Liver (tissue), 9 donors: Measurements from ENCODE around the gene RPP25L. TPM values are rescaled to one million over a fixed set of nuclear protein-coding genes. Genes with fewer than 3 reads are reported as not detected.

Experiments used
- DNase-seq: peaks from one replicate; pipeline ENCODE4 v3.0.0-alpha.2; 2017; ENCODE audit warnings: low spot score
- H3K27ac ChIP-seq, 2 donors: one replicate each; pipeline ENCODE4 v1.7.0; 2013; ENCODE audit warnings: inconsistent platforms in 2 of 2, low read length in 2 of 2, control low read depth in 1 of 2, low read depth in 1 of 2, mild to moderate bottlenecking in 1 of 2
- H3K27me3 ChIP-seq, 4 donors: one replicate each; pipeline versions ENCODE4 v1.6.1 to v1.7.0; 2013; ENCODE audit warnings: low read length in 3 of 4, inconsistent platforms in 1 of 4, mild to moderate bottlenecking in 1 of 4, moderate library complexity in 1 of 4; ENCODE audit not compliant: control insufficient read depth in 4 of 4, insufficient read depth in 4 of 4
- H3K36me3 ChIP-seq, 4 donors: one replicate each; pipeline versions ENCODE4 v1.6.1 to v1.7.0; 2013; ENCODE audit warnings: low read length in 3 of 4, mild to moderate bottlenecking in 3 of 4, low read depth in 1 of 4, moderate library complexity in 1 of 4; ENCODE audit not compliant: control insufficient read depth in 4 of 4, insufficient read depth in 3 of 4
- H3K4me1 ChIP-seq, 4 donors: one replicate each; pipeline versions ENCODE4 v1.6.1 to v1.7.0; 2013; ENCODE audit warnings: low read length in 3 of 4, mild to moderate bottlenecking in 3 of 4, moderate library complexity in 1 of 4; ENCODE audit not compliant: control insufficient read depth in 4 of 4, insufficient read depth in 4 of 4
- H3K4me3 ChIP-seq, 3 donors: one replicate each; pipeline versions ENCODE4 v1.6.1 to v1.7.0; 2013; ENCODE audit warnings: low read length in 3 of 3, control low read depth in 1 of 3, low read depth in 1 of 3, mild to moderate bottlenecking in 1 of 3
- H3K9ac ChIP-seq, 2 donors: one replicate each; pipeline ENCODE4 v1.7.0; 2013; ENCODE audit warnings: low read length in 2 of 2, mild to moderate bottlenecking in 2 of 2, moderate library complexity in 2 of 2, control low read depth in 1 of 2, low read depth in 1 of 2
- H3K9me3 ChIP-seq, 4 donors: one replicate each; pipeline versions ENCODE4 v1.6.1 to v1.7.0; 2013; ENCODE audit warnings: low read length in 3 of 4; ENCODE audit not compliant: control insufficient read depth in 4 of 4
- CTCF ChIP-seq: fragments of 150-350 bp; IDR thresholded peaks from 2 replicates; pipeline ENCODE4 v1.5.1; 2017; ENCODE audit warnings: improper control_type of control experiment, low read depth, low read length; ENCODE audit not compliant: missing input control
- EGR1 ChIP-seq, 2 donors: IDR thresholded peaks; 2 replicates each; pipeline ENCODE4 v1.6.1; 2016 to 2018; ENCODE audit warnings: antibody characterized with exemption in 2 of 2, low read depth in 2 of 2
- FOXA1 ChIP-seq: IDR thresholded peaks from 2 replicates; pipeline ENCODE4 v1.6.1; 2016; ENCODE audit warnings: antibody characterized with exemption
- HNF4A ChIP-seq, 2 donors: conservative IDR thresholded peaks; 2 replicates each; pipeline ENCODE4 v1.6.1; 2016; ENCODE audit warnings: antibody characterized with exemption in 2 of 2, mild to moderate bottlenecking in 2 of 2
- JUND ChIP-seq, 2 donors: IDR thresholded peaks; 2 replicates each; pipeline ENCODE4 v1.6.1; 2016; ENCODE audit warnings: antibody characterized with exemption in 2 of 2
- REST ChIP-seq: IDR thresholded peaks from 2 replicates; pipeline ENCODE4 v1.6.1; 2016; ENCODE audit warnings: antibody characterized with exemption, mild to moderate bottlenecking
- RXRA ChIP-seq, 2 donors: IDR thresholded peaks; 2 replicates each; pipeline ENCODE4 v1.6.1; 2017 to 2018; ENCODE audit warnings: antibody characterized with exemption in 2 of 2, mild to moderate bottlenecking in 1 of 2
- SP1 ChIP-seq: IDR thresholded peaks from 2 replicates; pipeline ENCODE4 v1.6.1; 2018; ENCODE audit warnings: antibody characterized with exemption, mild to moderate bottlenecking
- TAF1 ChIP-seq: conservative IDR thresholded peaks from 2 replicates; pipeline ENCODE4 v1.6.1; 2016; ENCODE audit warnings: antibody characterized with exemption, mild to moderate bottlenecking
- YY1 ChIP-seq: IDR thresholded peaks from 2 replicates; pipeline ENCODE4 v1.6.1; 2016; ENCODE audit warnings: antibody characterized with exemption, mild to moderate bottlenecking
- WGBS: extraction: QIAGEN DNeasy Blood & Tissue Kit; methylation state at CpG from one replicate; pipeline ENCODE4 v1.1.7; 2013; 5-methylcytosine and 5-hydroxymethylcytosine counted together
- polyA plus RNA-seq, 2 donors: library from polyadenylated mRNA; stranded (reverse) in 1 of 2; unstranded in 1 of 2; fragments of 200-250 nt in 1 of 2; fragments of >200 nt in 1 of 2; fragmentation: Nextera tagmentation in 1 of 2; extraction: Ambion mirVana in 1 of 2; gene quantifications; one replicate each; pipeline versions ENCODE4 v1.2.1 to v1.2.3, GENCODE V29; 2013 to 2015
- total RNA-seq, 2 donors: library from RNA; depleted of rRNA; stranded (reverse); fragments of >200 nt; gene quantifications; one replicate each; pipeline ENCODE4 v1.2.3, GENCODE V29; 2014
- TF ChIP-seq, protein P1 (sequence below): IDR thresholded peaks from 2 replicates; pipeline ENCODE4 v1.6.1; 2016; ENCODE audit warnings: antibody characterized with exemption
- donor health status: healthy.
- donor health status: healthy.
- donor health status: healthy.
- donor health status: healthy.
- donor health status: healthy.

The RPP25L gene
- total and polyA plus RNA-seq, 4 donors: 18.6 to 33.4 (median 24.2) TPM

DNA sequence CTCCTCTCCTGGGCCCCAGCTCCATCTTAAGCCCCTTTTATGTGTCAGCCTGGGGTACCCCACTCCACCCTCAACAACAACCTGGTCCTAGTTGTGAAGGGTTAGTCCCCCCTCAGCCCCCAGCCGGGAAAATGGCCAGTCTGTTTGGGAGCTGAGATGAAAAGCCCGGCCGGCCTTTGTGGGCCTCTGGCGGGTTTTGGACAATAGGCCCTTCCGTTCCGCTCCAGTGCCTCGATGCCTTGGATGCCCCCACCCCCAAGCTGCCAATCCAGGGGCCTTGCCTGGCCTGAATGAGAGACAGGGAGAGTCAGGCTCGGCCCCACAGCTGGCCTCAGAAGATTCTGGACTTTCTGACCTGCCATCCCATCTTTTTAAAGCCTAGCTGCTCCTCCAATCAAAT is 31.5 kb downstream of the RPP25L start:
- Histone ChIP-seq H3K4me3 (no peak overlapping the region), H3K9ac (no peak overlapping the region), H3K9me3 (no peaks in the 10 kb centered on the region), H3K27ac (no peak overlapping the region), H3K36me3 (no peaks in the 10 kb centered on the region), H3K4me1 (peaks cover 2 to 26% (median 15%) of the 10 kb centered on the region in 4 donors), H3K27me3 (no peaks in the 10 kb centered on the region)
- DNase-seq: no peak
- no peak for TF ChIP-seq JUND (IDR thresholded peaks at IDR 0.05)
- no peak for TF ChIP-seq REST
- no peak for TF ChIP-seq CTCF
- WGBS: 83% methylated on average over 8 of the region's 8 CpGs

DNA sequence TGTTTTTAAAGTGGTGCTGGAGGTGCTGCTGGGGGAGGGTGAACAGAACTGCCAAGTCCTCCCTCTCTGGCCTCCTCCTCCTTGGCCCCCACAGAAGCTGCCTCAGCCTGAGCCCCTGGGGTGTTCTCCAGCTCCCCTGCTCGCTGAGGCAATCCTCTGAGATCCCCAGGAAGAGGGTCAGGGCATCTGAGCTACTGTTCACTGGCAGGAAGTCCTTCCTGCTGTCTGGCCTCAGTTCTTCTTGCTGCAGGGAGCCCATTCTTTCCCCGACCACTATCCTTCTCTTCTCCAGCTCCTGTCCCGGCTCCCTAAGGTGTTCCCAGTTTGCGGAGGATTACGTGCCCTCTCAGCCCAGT is 32.1 kb downstream of the RPP25L start:
- no peaks in the 10 kb centered on the region for H3K27me3 ChIP-seq

More for the DNA sequence above, 32.1 kb downstream of the RPP25L start:
- no peak overlapping the region for H3K4me3 ChIP-seq
- whole genome bisulfite sequencing: 87% methylated on average over 5 of the region's 5 CpGs
- no peaks in the 10 kb centered on the region for H3K9me3 ChIP-seq
- DNase-seq: no peak
- H3K9ac ChIP-seq: no peak overlapping the region
- TF ChIP-seq HNF4A (conservative IDR thresholded peaks at IDR 0.05) (no peak), SP1 (no peak), REST (no peak), EGR1 (IDR thresholded peaks at IDR 0.05; ENCODE audit: low read depth in 2 of 2) (no peak), JUND (IDR thresholded peaks at IDR 0.05) (no peak), RXRA (IDR thresholded peaks at IDR 0.05) (no peak), CTCF (no peak), TAF1 (no peak), YY1 (no peak), FOXA1 (no peak)
- TF ChIP-seq, protein P1, sequence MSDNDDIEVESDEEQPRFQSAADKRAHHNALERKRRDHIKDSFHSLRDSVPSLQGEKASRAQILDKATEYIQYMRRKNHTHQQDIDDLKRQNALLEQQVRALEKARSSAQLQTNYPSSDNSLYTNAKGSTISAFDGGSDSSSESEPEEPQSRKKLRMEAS: no peak
- no peak overlapping the region for H3K27ac ChIP-seq
- peaks cover 2 to 26% (median 15%) of the 10 kb centered on the region in 4 donors for H3K4me1 ChIP-seq
- no peaks in the 10 kb centered on the region for H3K36me3 ChIP-seq
